Stimulated activated CD8-positive, alpha-beta memory T cell treated with anti-CD3 and anti-CD28 coated beads, Interleukin-15, amount 100 ng/mL, for 48 hours (primary cell): Measurements from ENCODE around the gene OOSP1.
"Not testable (repeated sequence)": the region's sequence is repeated elsewhere in the genome, so short reads cannot be mapped to it uniquely, and the experiment has no call there.

Source experiments
- DNase-seq, 2 donors: peaks; one replicate each; pipeline ENCODE4 v3.0.0-alpha.2; 2020; ENCODE audit warnings: low read depth in 2 of 2

Gene OOSP1

DNA sequence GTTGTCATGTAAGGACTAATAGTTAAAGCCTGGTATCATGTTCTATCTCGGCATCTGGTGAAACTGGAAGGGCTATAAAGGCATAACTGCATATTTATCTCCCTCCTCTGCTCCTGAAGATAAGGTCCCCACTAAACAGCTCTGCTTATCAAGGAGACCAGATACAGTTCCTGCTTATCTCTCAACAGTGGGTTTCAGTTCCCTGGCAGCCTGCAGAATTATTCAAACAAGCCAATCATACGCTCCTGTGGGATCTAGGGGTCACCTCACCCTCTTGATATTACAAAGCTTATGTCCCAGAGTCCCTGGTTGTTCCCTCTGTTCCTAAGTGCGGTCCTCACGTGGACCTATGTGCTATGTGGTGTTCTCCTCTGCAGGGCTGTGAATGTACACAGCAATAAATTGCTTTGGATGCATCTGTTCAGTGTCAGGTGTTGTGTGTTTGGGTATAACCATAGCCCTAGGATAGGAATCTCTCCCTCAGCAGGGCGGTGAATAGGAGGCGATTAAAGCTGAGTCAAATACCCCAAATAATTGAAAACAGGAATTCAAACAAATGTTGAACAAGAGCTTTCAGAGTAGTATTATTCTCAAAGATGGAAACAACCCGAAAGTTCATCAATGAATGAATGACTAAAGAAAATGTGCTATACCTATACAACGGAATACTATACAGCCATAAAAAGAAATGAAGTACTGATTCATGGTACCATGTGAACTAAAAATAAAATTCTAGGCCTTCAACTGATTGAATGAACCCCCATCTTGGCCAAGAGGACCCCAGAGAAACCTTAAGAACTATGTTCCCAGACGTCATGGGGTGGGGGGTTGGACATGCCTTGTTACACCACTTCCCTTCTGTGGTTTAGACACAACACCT, 22.5 kb downstream of the OOSP1 start:
- no peak for DNase-seq

GRCh38 chr11:59962107-59962482, 23.9 kb downstream of the OOSP1 start:
- no peak for DNase-seq

- DNase-seq = no peak
These were observed 25.5 kb downstream of the OOSP1 start, which contains the start of gene OOSP4A for GRCh38 chr11:59963733-59964132. TSS of gene OOSP4A (plus strand) at chr11:59964033. CDS start at chr11:59964033, 0 bp downstream.

GRCh38 chr11:59965424-59965823, 27.2 kb downstream of the OOSP1 start:
- no peak for DNase-seq

DNA sequence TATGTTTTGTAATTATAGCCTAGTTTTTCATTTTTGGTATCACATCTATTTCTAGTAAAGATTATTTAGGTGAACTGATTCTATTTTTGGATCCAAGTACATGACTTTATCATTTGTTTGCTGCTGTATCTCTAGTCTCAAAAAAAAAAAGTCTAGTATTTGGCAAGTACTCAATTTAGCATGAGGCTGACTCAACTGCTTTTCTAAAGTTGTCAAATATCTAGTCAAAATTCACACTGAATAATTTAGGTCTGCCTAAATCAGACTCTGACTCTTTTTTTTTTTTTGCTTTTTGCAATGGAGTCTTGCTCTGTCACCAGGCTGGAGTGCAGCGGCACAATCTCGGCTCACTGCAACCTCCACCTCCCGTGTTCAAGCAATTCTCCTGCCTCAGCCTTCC, 28.0 kb downstream of the OOSP1 start:
- DNase-seq = no peak

DNA sequence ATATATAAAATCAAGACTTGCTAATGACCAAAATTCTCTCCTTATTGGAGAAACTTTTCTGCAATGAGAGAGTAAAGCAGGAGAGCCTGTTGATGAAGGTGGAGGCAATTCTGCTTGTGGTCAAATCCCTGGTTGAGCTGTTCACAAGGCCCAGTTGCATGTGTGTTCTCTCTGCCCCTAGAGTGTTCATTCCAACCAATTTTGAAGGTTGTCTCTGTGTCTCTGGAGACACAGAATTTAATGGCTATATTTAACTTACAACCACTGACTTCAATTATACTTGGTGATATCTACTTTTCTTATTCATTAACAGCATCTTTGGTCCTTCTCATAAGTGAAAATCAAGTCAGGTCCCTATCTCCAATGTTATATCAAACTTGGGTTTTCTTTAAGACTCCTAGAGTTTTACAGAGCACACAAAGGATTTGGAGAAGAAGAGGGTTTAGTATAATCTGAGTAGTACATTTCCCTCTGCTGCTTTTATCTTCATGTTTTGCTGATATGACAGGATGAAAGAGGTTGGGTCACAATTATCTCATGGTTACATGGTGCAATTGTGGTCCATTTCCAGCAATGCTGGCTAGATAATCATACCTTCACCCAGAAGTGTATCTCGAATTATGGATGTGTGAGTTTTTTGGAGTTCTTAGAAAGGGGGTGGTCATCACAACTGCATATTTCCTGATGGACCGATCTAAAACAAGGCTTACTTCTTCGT, 29.6 kb downstream of the OOSP1 start:
- DNase-seq = no peak

DNA sequence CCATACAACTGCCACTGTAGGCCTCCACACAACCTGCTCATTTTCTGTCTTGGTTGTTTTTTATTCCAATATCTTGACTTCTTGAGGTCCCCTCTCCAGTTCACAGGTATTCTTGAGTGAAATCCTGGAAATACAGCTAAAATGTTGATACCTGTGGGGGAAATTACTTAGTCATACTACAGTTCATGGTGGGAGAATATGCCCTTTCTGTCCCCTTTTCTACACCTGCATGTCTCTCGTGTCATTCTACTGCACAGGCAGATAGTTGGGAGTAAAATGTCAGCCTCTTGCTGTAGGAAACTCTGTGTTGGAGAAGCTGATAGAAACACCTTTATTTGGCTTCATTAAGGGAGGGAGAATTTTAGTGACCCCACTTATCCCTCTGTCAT, 30.2 kb downstream of the OOSP1 start:
- no peak for DNase-seq

GRCh38 chr11:59973097-59973496, 34.9 kb downstream of the OOSP1 start:
- no peak for DNase-seq

GRCh38 chr11:59981106-59981770, 43.0 kb downstream of the OOSP1 start:
- no peak for DNase-seq

- DNase-seq = not testable (repeated sequence)
These were observed 43.8 kb downstream of the OOSP1 start for GRCh38 chr11:59982037-59982436.

DNA sequence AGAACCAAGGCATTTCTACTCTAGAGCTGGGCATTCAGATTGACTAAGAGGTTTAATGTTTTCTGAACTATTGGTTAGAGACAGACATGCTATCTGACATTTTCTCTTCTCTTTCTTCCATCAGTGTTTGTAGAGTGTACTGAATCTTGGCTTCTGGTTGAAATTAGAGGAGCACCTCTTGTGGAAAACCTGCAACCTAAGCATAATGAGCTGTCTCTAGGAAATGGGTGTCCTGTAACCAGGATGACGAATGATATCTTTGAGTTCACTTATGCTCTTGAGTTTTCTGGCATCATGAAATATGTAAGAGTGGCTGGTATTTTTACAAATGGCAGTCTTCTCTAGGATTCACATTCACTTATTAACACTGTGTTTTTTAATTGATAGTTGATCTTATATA, 45.0 kb downstream of the OOSP1 start:
- DNase-seq = no peak

DNA sequence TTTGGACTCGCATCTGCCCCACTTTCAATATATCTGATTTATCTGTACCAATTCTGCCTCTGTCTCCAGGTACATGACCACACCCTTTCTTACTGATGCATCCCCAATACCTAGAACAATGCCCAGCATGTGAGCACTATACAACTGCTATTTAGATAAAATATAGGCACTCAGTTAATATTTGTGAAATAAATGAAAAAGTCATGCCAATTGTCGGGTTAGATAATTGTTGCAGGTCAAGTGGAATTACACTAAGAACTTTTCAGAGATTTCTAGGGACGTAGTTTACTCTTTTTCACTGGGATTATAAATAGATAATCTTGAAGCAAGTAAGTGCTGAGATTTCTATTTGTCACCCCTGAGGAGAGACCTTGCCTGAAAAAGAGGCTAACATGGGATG, 46.1 kb downstream of the OOSP1 start:
- DNase-seq = no peak

- no peak for DNase-seq
These were observed 52.2 kb downstream of the OOSP1 start for GRCh38 chr11:59990421-59990820.

- no peak for DNase-seq
These were observed 54.2 kb downstream of the OOSP1 start for GRCh38 chr11:59992425-59992824.

DNA sequence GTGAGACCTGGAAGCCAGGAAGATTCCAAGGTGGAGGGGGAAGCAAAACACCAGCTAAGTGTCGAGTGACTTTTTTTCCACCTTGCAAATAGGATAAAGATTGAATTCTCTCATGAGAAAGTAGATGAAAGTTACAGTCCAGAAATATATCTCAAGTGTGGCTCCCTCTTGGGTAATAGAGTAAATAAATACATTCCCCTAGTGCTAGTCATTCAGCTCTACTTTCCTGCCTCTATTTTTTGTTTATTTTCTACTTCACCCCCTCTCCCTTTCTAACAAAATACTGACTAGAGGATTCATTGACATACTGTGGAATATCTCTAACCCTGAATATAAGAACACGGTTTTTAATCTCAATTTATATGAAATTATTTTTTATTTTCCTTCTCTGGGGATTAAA, 59.6 kb downstream of the OOSP1 start:
- DNase-seq = no peak

DNA sequence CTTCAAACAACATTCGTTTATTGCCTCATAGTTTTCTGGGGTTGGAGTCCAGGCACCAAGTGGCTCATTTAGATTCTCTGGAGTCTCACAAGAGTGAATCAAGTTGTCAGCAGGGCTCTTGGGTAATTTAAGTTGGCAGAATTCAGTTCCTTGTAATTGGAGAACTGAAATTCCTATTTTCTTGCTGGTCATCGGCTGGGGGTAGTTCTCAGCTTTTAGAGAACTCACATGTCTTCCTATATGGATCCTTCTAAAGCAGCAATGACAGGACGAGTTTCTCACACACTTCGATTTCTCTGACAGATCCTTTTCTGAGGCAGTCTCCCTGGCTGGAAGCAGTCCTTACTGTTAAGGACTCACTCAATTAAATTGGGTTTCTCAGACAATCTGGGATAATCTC, 61.5 kb downstream of the OOSP1 start:
- no peak for DNase-seq

DNA sequence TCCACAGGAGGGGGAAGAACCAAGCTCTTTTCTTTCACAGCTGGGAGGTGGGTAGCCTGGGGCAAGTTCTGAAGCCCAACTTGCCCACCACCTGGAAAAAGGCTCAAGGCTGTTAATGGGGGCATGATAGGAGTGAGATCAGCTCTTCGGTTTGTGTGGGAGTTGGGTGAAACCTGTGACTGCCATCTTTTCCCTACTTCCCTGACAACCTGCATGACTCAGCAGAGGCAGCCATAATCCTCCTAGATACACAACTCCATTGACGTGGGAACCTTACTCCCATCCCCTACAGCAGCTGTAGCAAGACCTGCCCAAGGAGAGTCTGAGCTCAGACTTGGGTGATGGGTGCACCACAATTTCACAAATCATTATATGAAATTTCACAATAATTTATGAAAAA, 65.5 kb downstream of the OOSP1 start:
- DNase-seq = no peak

- DNase-seq = no peak
These were observed 67.1 kb downstream of the OOSP1 start for GRCh38 chr11:60005360-60005759.
